Activated CD4-positive, CD25-positive, alpha-beta regulatory T cell treated with anti-CD3 and anti-CD28 coated beads, Interleukin-2, amount 50 U/mL, for 24 hours (primary cell): Measurements from ENCODE around the gene ZNF710.
"Not testable (repeated sequence)": the region's sequence is repeated elsewhere in the genome, so short reads cannot be mapped to it uniquely, and the experiment has no call there.

Experiments used
- ATAC-seq, 2 donors: fragments of 150-1000 bp; cut with Tn5 transposase; one replicate each; pipeline ENCODE4 v1.10.0; 2021; ENCODE audit warnings: mild to moderate bottlenecking in 1 of 2, moderate library complexity in 1 of 2

Gene ZNF710

GRCh38 chr15:90108038-90108437, 106.9 kb downstream of the ZNF710 start:
- not testable (repeated sequence) for ATAC-seq

GRCh38 chr15:90109163-90109751, 108.1 kb downstream of the ZNF710 start:
- ATAC-seq, result not testable (repeated sequence)

- no peak for ATAC-seq
Observed at GRCh38 chr15:90113166-90113565, 112.0 kb downstream of the ZNF710 start.

GRCh38 chr15:90114451-90114901, 113.4 kb downstream of the ZNF710 start:
- no peak for ATAC-seq

GRCh38 chr15:90115783-90116182, 114.7 kb downstream of the ZNF710 start:
- no peak for ATAC-seq

GRCh38 chr15:90119367-90119766, 118.2 kb downstream of the ZNF710 start:
- no peak for ATAC-seq

- no peak for ATAC-seq
Observed at GRCh38 chr15:90121086-90121485, 120.0 kb downstream of the ZNF710 start.

GRCh38 chr15:90124507-90124906, 123.4 kb downstream of the ZNF710 start:
- ATAC-seq, result no peak

GRCh38 chr15:90126022-90126421, 124.9 kb downstream of the ZNF710 start:
- ATAC-seq, result no peak

- ATAC-seq, result no peak
Observed at GRCh38 chr15:90126596-90127435, 125.7 kb downstream of the ZNF710 start.

- ATAC-seq, result no peak
Observed at GRCh38 chr15:90130291-90130690, 129.2 kb downstream of the ZNF710 start.
